Neural crest cell (in vitro differentiated cells): ENCODE data around the gene ABCC12. TPM values are rescaled to one million over a fixed set of nuclear protein-coding genes. Genes with fewer than 3 reads are reported as not detected.
"Not testable (repeated sequence)": the region's sequence is repeated elsewhere in the genome, so short reads cannot be mapped to it uniquely, and the experiment has no call there.

ENCODE experiments used
- DNase-seq: peaks from one replicate; pipeline ENCODE4 v3.0.0; 2021; ENCODE audit warnings: low read depth, mixed read lengths, low spot score
- H3K27ac Mint-ChIP-seq: one replicate; pipeline ENCODE4 v1.8.0; 2021; ENCODE audit warnings: mild to moderate bottlenecking, mixed read lengths; ENCODE audit not compliant: unreplicated experiment
- H3K27me3 Mint-ChIP-seq: 2 replicates; pipeline ENCODE4 v1.8.0; 2021; ENCODE audit warnings: low read depth, mild to moderate bottlenecking, mixed read lengths
- H3K36me3 Mint-ChIP-seq: 2 replicates; pipeline ENCODE4 v1.8.0; 2021; ENCODE audit warnings: low read depth, mild to moderate bottlenecking, mixed read lengths
- H3K4me1 Mint-ChIP-seq: 2 replicates; pipeline ENCODE4 v1.8.0; 2021; ENCODE audit warnings: mixed read lengths
- H3K4me3 Mint-ChIP-seq: one replicate; pipeline ENCODE4 v1.8.0; 2021; ENCODE audit warnings: mild to moderate bottlenecking, mixed read lengths
- H3K9me3 Mint-ChIP-seq: 2 replicates; pipeline ENCODE4 v1.8.0; 2021; ENCODE audit warnings: mixed read lengths
- total RNA-seq: library from RNA; stranded (reverse); gene quantifications from 2 replicates; pipeline ENCODE4 v1.2.1, GENCODE V29; 2021
- TF ChIP-seq, protein P1 (sequence below): fragments of 200-600 bp; sonication (generic); conservative IDR thresholded peaks from 2 replicates; pipeline ENCODE4 v1.5.0; 2021; ENCODE audit warnings: antibody characterized with exemption, mild to moderate bottlenecking

Gene ABCC12
- total RNA-seq, 1 donor from 2014 or later, result 0.07 TPM

DNA sequence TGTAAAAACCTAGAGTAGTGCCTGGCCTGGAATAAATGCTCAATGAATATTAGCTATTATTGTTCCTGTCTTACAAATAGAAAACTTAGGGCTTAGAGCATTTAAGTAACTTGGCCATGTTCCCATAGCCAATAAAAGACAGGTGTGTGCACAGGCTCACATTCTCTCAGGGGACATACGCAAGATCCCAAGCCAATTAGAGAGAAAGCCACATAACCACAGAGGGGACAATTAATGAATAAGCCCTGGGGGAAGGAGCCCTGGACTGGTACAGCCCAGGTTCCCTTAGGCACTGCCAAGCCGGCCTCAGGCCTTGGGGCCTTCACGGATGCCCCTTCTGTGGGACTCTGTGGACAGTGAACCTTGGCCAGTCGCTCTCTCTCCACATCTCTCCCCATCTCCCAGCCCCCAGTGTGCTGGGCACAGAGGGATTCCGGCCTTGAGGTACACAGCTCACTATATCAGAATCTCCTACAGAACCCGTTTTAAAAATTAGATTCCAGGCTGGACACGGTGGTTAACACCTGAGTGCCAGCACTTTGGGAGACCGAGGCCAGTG is 27.3 kb upstream of the ABCC12 start:
- no peak overlapping the region for H3K4me3 Mint-ChIP-seq
- no peaks in the 10 kb centered on the region for H3K36me3 Mint-ChIP-seq
- H3K9me3 Mint-ChIP-seq, result no peaks in the 10 kb centered on the region
- no peak overlapping the region for H3K27ac Mint-ChIP-seq
- no peak for DNase-seq
- TF ChIP-seq, protein P1, sequence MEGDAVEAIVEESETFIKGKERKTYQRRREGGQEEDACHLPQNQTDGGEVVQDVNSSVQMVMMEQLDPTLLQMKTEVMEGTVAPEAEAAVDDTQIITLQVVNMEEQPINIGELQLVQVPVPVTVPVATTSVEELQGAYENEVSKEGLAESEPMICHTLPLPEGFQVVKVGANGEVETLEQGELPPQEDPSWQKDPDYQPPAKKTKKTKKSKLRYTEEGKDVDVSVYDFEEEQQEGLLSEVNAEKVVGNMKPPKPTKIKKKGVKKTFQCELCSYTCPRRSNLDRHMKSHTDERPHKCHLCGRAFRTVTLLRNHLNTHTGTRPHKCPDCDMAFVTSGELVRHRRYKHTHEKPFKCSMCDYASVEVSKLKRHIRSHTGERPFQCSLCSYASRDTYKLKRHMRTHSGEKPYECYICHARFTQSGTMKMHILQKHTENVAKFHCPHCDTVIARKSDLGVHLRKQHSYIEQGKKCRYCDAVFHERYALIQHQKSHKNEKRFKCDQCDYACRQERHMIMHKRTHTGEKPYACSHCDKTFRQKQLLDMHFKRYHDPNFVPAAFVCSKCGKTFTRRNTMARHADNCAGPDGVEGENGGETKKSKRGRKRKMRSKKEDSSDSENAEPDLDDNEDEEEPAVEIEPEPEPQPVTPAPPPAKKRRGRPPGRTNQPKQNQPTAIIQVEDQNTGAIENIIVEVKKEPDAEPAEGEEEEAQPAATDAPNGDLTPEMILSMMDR, result no peak
- H3K4me1 Mint-ChIP-seq, result no peaks in the 10 kb centered on the region
- H3K27me3 Mint-ChIP-seq, result peaks cover 3% of the 10 kb centered on the region

DNA sequence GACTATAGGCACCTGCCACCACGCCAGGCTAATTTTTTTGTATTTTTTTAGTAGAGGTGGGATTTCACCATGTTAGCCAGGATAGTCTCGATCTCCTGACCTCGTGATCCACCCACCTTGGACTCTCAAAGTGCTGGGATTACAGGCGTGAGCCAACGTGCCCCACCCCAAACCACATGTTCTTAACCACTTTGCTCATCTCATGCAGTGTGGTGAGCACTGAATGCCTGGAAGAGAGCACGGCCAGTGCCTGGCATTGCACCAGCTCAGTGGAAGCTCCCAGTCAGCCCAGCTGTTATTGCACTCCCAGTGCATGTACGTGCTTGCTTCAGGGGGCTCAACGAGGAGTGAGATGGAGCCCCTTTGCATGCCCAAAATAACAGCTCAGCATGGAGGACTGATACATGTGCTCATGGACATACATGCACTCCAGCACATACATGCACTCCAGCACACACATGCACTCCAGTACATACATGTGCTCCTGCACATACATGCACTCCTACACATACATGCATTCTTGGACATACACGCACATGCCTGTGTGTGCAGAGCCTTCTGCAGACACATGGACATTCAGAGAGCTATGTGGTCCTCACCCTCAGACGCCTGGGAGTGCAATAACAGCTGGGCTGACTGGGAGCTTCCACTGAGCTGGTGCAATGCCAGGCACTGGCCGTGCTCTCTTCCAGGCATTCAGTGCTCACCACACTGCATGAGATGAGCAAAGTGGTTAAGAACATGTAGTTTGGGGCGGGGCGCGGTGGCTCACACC is 26.1 kb upstream of the ABCC12 start:
- not testable (repeated sequence) for H3K4me3 Mint-ChIP-seq, H3K36me3 Mint-ChIP-seq, H3K27me3 Mint-ChIP-seq, DNase-seq, H3K9me3 Mint-ChIP-seq, H3K4me1 Mint-ChIP-seq, H3K27ac Mint-ChIP-seq

DNA sequence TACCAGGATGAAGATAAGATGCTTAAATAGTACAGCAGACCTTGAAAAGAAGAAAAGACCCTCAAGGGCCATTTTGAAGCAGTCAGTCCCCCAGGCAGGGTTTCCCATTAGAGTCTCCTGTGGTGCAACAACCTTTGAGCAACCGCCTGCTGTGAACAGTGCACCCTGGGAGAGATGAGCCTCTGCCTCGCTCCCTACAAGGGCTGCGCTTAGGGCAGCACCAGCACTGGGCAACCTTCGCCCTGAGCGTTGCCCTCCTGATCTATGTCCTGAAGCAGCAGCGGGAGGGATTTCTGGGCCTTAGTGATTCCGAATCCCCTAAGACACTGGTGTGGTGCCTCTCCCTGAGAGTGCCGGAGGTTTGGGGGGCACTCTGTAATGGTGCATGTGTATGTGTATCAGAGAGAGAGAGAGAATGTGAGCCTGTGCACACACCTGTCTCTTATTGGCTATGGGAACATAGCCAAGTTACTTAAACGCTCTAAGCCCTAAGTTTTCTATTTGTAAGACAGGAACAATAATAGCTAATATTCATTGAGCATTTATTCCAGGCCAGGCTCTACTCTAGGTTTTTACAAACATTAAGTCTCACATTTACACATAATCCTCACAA is 25.2 kb upstream of the ABCC12 start:
- no peak for DNase-seq

DNA sequence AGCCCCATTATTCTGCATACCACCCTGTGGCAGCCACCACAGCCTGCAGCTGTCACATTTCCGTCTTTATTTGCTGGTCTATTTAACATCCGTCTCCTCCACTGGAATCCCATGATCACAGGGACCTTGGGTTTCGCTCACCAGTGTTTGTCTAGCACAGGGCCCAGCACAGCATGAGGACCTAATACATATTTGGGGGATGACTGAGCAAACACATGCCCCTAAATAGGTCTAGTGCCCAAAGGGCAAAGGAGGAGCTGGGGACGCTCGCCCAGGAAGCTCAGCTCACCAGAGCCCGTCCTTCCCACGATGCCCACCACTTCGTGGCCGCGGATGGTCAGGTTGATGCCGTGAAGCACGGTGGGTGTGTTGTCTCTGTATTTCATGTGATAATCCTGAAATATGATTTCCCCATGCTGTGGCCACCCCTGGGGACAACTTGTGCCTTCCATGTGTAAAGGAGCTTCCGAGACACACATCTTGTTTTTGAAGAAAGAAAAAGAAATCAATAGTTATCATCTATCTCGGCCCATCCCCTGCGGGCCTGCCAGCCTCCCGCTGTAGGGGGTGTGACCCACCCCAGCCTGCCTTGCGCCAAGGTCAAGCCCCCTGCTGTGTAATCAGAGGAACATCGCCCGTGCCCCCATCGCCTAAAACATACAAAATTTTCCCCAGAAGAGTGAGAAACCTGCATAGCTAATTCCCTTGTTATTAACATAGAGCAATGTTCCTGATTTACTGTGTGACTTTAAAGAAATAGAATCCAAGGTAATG is 21.0 kb upstream of the ABCC12 start:
- no peak overlapping the region for H3K4me3 Mint-ChIP-seq
- TF ChIP-seq, protein P1, result no peak
- no peaks in the 10 kb centered on the region for H3K9me3 Mint-ChIP-seq
- H3K27me3 Mint-ChIP-seq, result no peaks in the 10 kb centered on the region
- DNase-seq, result no peak
- no peaks in the 10 kb centered on the region for H3K36me3 Mint-ChIP-seq
- no peak overlapping the region for H3K27ac Mint-ChIP-seq
- H3K4me1 Mint-ChIP-seq, result peaks cover 6% of the 10 kb centered on the region

More for the DNA sequence above, 25.2 kb upstream of the ABCC12 start:
- Mint-ChIP-seq H3K9me3 (no peaks in the 10 kb centered on the region), H3K4me3 (no peak overlapping the region), H3K27me3 (peaks cover 3% of the 10 kb centered on the region), H3K27ac (no peak overlapping the region), H3K4me1 (no peaks in the 10 kb centered on the region), H3K36me3 (no peaks in the 10 kb centered on the region)
- TF ChIP-seq, protein P1, result no peak

DNA sequence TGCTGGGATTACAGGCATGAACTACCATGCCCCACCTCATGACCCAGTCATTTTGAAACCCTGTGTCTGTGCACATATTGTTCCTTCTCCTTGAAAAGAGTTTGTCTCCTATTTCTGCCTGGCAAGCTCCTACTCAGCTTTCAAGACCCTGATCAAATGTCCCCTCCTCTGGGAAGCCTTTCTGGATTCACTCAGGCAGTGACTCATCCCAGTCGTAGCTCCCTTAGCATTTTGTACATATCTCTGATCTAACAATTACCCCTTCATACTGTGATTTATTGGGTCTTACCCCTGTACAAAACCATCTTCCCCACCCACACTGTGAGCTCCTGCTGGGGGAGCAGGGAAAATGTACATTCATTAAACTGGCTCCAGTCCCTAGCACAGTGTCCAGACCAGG is 18.1 kb upstream of the ABCC12 start:
- peaks cover 6% of the 10 kb centered on the region for H3K4me1 Mint-ChIP-seq
- no peaks in the 10 kb centered on the region for H3K36me3 Mint-ChIP-seq
- no peaks in the 10 kb centered on the region for H3K27me3 Mint-ChIP-seq
- no peak for DNase-seq
- TF ChIP-seq, protein P1, result no peak
- no peaks in the 10 kb centered on the region for H3K9me3 Mint-ChIP-seq
- H3K27ac Mint-ChIP-seq, result no peak overlapping the region
- no peak overlapping the region for H3K4me3 Mint-ChIP-seq
